Muscle layer of colon (tissue), 2 donors: ENCODE data around the gene EXO1.

Experiments
- H3K27ac ChIP-seq: one replicate; pipeline ENCODE4 v1.7.0; 2013; ENCODE audit warnings: low read depth, mild to moderate bottlenecking, low read length, moderate library complexity
- H3K27me3 ChIP-seq, 2 donors: one replicate each; pipeline ENCODE4 v1.7.0; 2013; ENCODE audit warnings: low read length in 2 of 2, mild to moderate bottlenecking in 2 of 2; ENCODE audit not compliant: insufficient read depth in 2 of 2, control insufficient read depth in 1 of 2
- H3K36me3 ChIP-seq: one replicate; pipeline ENCODE4 v1.7.0; 2013; ENCODE audit warnings: mild to moderate bottlenecking, low read length; ENCODE audit not compliant: insufficient read depth
- H3K4me1 ChIP-seq: one replicate; pipeline ENCODE4 v1.7.0; 2013; ENCODE audit warnings: mild to moderate bottlenecking, low read length; ENCODE audit not compliant: insufficient read depth
- H3K4me3 ChIP-seq, 2 donors: one replicate each; pipeline ENCODE4 v1.7.0; 2013; ENCODE audit warnings: low read length in 2 of 2, low read depth in 1 of 2, mild to moderate bottlenecking in 1 of 2, moderate library complexity in 1 of 2
- H3K9ac ChIP-seq: one replicate; pipeline ENCODE4 v1.7.0; 2013; ENCODE audit warnings: low read length
- H3K9me3 ChIP-seq: one replicate; pipeline ENCODE4 v1.7.0; 2013; ENCODE audit warnings: mild to moderate bottlenecking, low read length
- donor health status: abdominal sarcoma.
- donor health status: Adenocarcinoma of cecum.

Gene EXO1

DNA sequence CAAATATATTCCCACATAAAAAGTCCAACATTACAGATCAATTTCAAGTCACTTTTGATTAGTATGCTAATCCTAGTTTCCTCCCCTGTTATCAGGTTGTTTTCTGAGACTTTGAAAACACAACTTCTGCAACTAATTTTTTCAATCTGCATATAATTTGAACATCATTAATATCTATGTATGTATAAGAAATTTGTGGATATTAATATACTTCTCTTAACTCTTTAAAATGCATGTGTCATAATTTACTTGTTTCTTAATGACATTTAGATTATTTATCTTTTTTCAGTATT is 48.6 kb downstream of the EXO1 start:
- H3K27me3 ChIP-seq: no peaks in the 10 kb centered on the region
- H3K27ac ChIP-seq: no peak overlapping the region
- H3K9me3 ChIP-seq: no peaks in the 10 kb centered on the region
- H3K4me3 ChIP-seq: no peak overlapping the region
- H3K9ac ChIP-seq: no peak overlapping the region
- no peaks in the 10 kb centered on the region for H3K4me1 ChIP-seq
- H3K36me3 ChIP-seq: no peaks in the 10 kb centered on the region

DNA sequence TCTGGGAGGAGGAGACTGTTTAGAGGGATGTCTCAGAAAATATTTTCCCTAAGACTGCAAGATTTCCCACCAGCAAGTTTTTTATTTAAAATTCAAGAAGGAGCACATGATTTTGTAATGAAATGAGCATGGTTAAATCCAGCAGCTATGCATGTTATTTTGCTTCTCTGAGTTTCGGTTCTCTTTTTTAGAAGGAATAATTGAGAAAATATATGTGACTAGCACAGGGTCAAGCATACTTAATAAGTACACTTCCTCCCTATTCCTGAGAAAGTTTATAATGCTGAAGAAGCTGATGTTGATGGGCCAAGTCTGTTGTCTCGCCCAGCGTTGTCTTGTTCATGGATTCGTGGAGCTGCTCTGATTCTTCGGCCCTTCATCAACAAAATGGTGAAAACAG is 51.2 kb downstream of the EXO1 start:
- H3K9me3 ChIP-seq: no peaks in the 10 kb centered on the region
- no peaks in the 10 kb centered on the region for H3K27me3 ChIP-seq
- no peaks in the 10 kb centered on the region for H3K36me3 ChIP-seq
- H3K4me3 ChIP-seq: no peak overlapping the region
- H3K27ac ChIP-seq: no peak overlapping the region
- no peaks in the 10 kb centered on the region for H3K4me1 ChIP-seq
- H3K9ac ChIP-seq: no peak overlapping the region

DNA sequence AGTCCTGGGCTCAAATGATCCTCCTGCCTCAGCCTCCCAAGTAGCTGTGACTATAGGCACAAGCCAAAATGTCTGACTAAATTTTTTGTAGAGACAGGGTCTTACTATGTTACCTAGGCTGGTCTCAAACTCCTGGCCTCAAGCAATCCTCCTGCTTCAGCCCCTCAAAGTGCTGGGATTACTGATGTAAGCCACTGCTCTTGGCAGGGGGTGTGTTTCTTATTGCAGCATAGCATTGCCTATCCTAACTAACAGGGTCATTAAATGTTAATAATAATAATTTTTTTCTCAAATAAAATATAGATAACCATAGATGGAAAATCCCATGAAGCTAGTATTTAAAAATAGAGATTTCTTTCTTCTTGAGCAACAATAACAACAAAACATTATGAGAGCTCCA is 52.4 kb downstream of the EXO1 start:
- H3K4me3 ChIP-seq: no peak overlapping the region
- H3K4me1 ChIP-seq: no peaks in the 10 kb centered on the region
- no peak overlapping the region for H3K27ac ChIP-seq
- H3K27me3 ChIP-seq: no peaks in the 10 kb centered on the region
- no peak overlapping the region for H3K9ac ChIP-seq
- no peaks in the 10 kb centered on the region for H3K9me3 ChIP-seq
- no peaks in the 10 kb centered on the region for H3K36me3 ChIP-seq

DNA sequence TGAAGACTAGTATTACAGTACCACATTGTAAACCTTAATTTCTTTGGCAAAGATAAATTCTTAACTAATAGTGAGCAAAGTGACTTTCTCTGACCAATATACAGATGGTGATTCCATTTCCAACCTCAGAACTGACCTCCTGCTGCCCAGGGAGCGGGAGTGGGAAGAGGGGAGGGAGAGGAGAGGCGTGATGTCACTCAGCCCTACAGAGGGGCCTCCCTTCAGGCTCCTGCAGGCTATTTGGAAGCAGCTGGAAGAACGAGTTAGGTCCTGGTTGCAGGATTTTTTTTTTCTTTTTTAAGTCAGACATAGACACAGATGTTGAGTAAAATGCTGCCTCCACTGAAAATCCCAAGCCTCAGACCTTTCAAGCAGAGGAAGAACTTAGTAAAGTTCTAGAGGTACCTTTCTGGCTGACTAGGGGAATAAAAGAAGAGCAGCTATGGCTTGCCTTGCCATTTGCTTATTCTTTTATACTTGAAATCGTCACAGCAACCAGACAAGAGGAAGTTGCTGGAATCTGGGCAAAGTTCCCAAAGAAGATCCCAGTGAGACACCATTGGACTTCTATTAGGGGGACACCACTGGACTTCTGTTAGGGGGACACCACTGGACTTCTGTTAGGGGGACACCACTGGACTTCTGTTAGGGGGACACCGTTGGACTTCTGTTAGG is 54.5 kb downstream of the EXO1 start:
- H3K9me3 ChIP-seq: no peaks in the 10 kb centered on the region
- H3K27ac ChIP-seq: no peak overlapping the region
- no peaks in the 10 kb centered on the region for H3K4me1 ChIP-seq
- H3K4me3 ChIP-seq: no peak overlapping the region
- no peaks in the 10 kb centered on the region for H3K27me3 ChIP-seq
- no peak overlapping the region for H3K9ac ChIP-seq
- H3K36me3 ChIP-seq: no peaks in the 10 kb centered on the region

DNA sequence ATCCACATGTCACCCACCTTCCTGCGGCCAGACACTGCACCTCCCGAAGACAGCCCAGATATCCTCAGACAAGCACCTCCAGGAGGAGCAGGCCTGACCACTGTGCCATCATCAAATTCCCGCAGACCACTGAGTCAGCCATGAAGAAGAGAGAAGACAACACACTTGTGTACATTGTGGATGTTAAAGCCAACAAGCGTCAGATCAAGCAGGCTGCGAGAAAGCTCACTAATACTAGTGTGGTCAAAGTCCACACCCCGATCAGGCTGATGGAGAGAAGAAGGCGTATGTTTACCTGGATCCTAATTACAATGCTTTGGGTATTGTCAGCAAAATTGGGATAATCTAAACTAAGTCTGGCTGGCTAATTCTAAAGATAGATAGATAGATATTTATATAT is 68.2 kb downstream of the EXO1 start:
- no peak overlapping the region for H3K27ac ChIP-seq
- no peak overlapping the region for H3K9ac ChIP-seq

DNA sequence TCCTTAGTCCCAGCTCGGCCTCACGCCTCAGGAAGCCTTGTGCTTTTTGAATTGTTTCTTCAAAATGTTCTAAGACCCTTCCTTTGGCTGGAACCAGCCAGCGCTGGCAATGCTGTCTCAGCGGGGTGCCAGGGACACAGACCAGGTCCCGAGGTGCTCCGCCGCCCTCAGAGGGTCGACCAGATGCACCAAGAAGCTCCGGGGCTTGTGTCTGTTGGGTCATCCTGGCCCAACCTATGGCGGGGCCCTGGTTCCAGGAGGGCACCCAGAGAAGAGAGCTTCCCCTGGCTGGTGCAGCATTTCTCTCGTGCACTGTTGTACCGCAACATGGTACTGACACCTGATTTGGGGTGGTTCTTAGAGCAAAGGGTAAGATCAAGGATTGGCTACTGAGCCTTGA is 69.5 kb downstream of the EXO1 start:
- Histone ChIP-seq H3K9ac (no peak overlapping the region), H3K4me3 (no peak overlapping the region), H3K27ac (no peak overlapping the region), H3K4me1 (no peaks in the 10 kb centered on the region), H3K9me3 (no peaks in the 10 kb centered on the region), H3K36me3 (no peaks in the 10 kb centered on the region), H3K27me3 (no peaks in the 10 kb centered on the region)

More for the DNA sequence above, 68.2 kb downstream of the EXO1 start:
- no peaks in the 10 kb centered on the region for H3K9me3 ChIP-seq
- no peaks in the 10 kb centered on the region for H3K4me1 ChIP-seq
- H3K36me3 ChIP-seq: no peaks in the 10 kb centered on the region
- H3K27me3 ChIP-seq: no peaks in the 10 kb centered on the region
- no peak overlapping the region for H3K4me3 ChIP-seq

DNA sequence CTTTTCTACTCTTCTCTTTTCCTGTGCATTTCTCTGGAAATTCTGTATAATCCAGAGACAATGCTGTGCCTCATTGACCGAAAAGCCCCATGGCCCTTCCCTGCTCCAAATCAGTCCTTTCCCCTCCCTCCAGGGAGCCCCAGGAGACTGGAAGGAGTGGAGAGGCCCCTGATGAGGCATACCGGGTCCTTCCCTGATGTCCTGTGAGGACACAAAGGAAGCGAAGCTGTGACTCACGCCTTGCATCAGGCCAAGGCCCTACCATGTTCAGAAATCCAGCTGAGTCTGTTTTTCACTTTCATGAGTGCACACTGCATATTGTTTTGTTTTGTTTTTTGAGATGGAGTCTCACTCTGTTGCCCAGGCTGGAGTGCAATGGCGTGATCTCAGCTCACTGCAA is 70.9 kb downstream of the EXO1 start:
- no peaks in the 10 kb centered on the region for H3K27me3 ChIP-seq
- no peaks in the 10 kb centered on the region for H3K4me1 ChIP-seq
- no peak overlapping the region for H3K4me3 ChIP-seq
- H3K27ac ChIP-seq: no peak overlapping the region
- no peak overlapping the region for H3K9ac ChIP-seq
- H3K36me3 ChIP-seq: no peaks in the 10 kb centered on the region
- no peaks in the 10 kb centered on the region for H3K9me3 ChIP-seq

DNA sequence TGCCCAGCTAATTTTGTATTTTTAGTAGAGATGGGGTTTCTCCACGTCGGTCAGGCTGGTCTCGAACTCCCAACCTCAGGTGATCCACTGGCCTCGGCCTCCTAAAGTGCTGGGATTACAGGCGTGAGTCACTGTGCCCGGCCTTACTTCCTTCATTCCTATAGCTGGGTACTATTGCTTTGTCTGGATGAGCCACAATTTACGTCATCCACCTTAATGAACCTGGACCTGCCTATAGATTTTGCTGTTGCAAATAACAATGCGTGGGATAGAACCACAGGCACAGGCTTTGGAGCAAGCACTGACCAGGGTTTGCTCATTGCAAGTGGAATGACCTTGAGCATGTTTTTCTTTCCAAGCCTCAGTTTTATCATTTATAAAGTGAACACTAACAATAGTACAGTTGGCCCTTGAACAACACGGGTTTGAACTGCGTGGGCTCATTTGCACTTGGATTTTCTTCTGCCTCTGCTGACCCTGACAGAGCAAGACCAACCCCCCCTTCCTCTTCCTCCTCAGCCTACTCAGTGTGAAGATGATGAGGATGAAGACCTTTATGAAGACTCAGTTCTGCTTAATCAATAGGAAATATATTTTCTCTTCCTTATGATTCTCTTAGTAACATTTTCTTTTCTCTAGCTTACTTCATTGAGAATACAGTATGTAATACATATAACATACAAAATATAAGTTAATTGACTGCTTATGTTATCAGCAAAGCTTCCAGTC is 76.2 kb downstream of the EXO1 start:
- H3K9me3 ChIP-seq: no peaks in the 10 kb centered on the region
- no peaks in the 10 kb centered on the region for H3K4me1 ChIP-seq
- no peak overlapping the region for H3K4me3 ChIP-seq
- H3K36me3 ChIP-seq: no peaks in the 10 kb centered on the region
- no peak overlapping the region for H3K9ac ChIP-seq
- H3K27ac ChIP-seq: no peak overlapping the region
- no peaks in the 10 kb centered on the region for H3K27me3 ChIP-seq

DNA sequence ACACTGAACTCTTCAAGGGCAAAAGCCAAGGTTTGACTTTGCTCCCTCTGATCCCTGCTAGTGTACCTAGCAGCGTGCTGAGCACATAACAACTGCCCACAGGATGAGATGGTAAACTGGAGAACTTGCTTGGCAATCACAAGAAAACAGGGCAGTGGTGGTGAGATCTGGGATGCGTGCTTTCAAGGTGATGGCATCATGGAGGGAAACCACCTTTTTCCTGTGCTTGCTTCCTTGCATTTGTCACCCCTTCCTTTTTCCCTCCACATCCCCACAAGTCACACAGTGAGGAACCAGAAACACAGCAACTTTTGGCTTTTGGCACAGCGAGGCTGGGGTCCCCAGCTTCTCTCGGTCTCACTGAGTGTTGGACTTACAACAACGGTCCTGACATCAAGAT is 78.1 kb downstream of the EXO1 start:
- no peak overlapping the region for H3K4me3 ChIP-seq
- H3K27me3 ChIP-seq: no peaks in the 10 kb centered on the region
- H3K27ac ChIP-seq: no peak overlapping the region
- H3K9ac ChIP-seq: no peak overlapping the region
- H3K9me3 ChIP-seq: no peaks in the 10 kb centered on the region
- no peaks in the 10 kb centered on the region for H3K4me1 ChIP-seq
- H3K36me3 ChIP-seq: no peaks in the 10 kb centered on the region

DNA sequence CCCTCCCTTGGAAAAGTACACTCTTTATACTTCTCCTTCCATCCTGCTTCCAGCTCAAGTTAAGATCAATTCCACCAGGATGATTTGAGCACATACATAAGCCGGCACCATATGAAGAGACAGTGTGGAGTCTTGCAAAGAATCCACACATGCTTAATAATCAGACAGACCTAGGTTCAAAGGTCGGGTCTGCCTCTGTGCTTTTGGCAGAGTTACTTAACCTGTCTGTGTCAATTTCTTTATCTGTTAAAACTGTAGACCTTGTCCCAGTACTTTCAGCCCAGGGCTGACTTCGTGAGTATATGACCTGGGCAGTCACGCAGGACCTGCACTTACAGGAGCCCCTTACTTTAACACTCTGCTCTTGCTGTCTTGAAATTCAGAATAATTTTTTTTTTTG is 79.3 kb downstream of the EXO1 start:
- Histone ChIP-seq H3K27me3 (no peaks in the 10 kb centered on the region), H3K4me1 (no peaks in the 10 kb centered on the region), H3K4me3 (no peak overlapping the region), H3K9ac (no peak overlapping the region), H3K36me3 (no peaks in the 10 kb centered on the region), H3K27ac (no peak overlapping the region), H3K9me3 (no peaks in the 10 kb centered on the region)

DNA sequence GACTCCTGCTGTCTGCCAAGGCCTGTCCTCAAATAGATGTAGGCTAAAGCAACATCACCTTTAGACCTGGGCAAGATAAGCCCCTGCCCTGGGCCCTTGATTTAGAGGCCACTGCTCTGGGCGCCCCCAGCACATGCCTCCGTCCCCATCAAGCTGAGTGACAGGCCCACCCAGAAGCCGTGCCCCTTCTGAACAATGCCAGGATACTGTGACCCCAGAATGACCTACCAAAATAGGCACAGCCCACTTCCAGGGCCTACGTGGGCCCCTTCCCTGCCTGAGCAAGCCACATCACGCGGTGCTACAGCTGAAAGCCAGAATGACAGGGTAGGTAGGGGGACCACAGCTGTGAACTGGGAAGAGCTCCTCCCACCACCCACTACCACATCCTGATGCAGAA is 84.8 kb downstream of the EXO1 start:
- H3K27ac ChIP-seq: no peak overlapping the region
- no peak overlapping the region for H3K4me3 ChIP-seq
- no peaks in the 10 kb centered on the region for H3K4me1 ChIP-seq
- no peaks in the 10 kb centered on the region for H3K27me3 ChIP-seq
- no peaks in the 10 kb centered on the region for H3K9me3 ChIP-seq
- H3K9ac ChIP-seq: no peak overlapping the region
- H3K36me3 ChIP-seq: no peaks in the 10 kb centered on the region

DNA sequence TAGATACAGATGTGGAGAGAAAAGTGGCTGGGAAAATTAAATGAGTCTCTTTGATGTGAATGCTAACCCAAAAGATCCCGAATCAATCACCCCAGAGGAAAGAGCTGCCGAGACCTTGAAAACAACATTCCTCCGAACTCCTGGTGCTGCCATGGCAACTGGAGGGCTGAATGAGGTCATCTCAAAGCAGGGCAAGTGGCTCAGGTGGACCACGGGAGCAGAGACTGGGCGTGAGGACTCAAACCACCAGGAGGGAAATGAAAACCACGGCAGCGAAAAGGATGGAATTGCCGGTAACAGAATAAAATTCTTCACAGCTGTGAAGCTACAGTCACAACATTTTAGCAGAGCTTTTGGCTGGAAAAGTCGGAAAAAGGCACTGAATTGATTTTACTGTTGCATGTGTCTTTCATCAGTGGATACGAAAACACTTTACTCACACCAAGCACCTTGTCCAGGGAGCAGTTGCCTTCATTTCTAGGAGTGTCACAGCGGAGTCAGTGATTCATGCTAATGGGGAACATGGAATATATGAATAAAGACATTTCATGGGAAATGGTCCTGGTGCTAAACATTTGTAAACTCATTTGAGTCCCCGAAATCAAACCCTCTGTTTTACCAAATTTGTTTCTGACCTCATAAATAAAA is 86.3 kb downstream of the EXO1 start:
- Histone ChIP-seq H3K27ac (no peak overlapping the region), H3K36me3 (no peaks in the 10 kb centered on the region), H3K27me3 (no peaks in the 10 kb centered on the region), H3K9ac (no peak overlapping the region), H3K4me3 (no peak overlapping the region), H3K9me3 (no peaks in the 10 kb centered on the region), H3K4me1 (no peaks in the 10 kb centered on the region)
